Ishikawa (cell line): ENCODE results near the gene NAGLU.

Experiments used
- CEBPB ChIP-seq: IDR thresholded peaks from 2 replicates; pipeline ENCODE4 v1.6.1; 2012
- CREB1 ChIP-seq: IDR thresholded peaks from 2 replicates; pipeline ENCODE4 v1.6.1; 2012; ENCODE audit warnings: low read depth
- EP300 ChIP-seq: IDR thresholded peaks from 2 replicates; pipeline ENCODE4 v1.6.1; 2012; ENCODE audit warnings: borderline replicate concordance
- MAX ChIP-seq: IDR thresholded peaks from 2 replicates; pipeline ENCODE4 v1.6.1; 2012
- TAF1 ChIP-seq: IDR thresholded peaks from 2 replicates; pipeline ENCODE4 v1.6.1; 2012; ENCODE audit warnings: low read depth, mild to moderate bottlenecking
- TF ChIP-seq, protein P1 (sequence below): IDR thresholded peaks from 2 replicates; pipeline ENCODE4 v1.6.1; 2012

DNA sequence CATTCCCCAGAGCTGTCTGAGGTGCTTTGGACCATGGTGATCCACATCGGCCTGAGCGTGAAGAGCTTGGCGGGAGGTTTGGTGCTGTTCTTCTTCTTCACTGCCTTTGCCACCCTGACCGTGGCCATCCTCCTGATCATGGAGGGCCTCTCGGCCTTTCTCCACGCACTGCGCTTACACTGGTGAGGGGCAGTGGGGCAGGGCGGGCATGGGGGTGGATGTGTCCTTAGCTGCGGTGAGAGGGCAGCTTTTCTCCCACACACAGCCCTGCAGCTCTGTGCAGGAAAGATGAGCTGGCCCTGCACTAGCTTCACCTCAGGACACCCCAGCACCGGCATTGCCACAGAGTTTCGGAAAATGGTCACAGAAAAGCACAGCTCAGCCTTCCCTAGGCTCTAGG lies 21.8 kb upstream of the NAGLU start:
- no peak for TF ChIP-seq MAX
- TF ChIP-seq, protein P1, sequence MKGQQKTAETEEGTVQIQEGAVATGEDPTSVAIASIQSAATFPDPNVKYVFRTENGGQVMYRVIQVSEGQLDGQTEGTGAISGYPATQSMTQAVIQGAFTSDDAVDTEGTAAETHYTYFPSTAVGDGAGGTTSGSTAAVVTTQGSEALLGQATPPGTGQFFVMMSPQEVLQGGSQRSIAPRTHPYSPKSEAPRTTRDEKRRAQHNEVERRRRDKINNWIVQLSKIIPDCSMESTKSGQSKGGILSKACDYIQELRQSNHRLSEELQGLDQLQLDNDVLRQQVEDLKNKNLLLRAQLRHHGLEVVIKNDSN, result no peak
- TF ChIP-seq TAF1, result no peak
- no peak for TF ChIP-seq CEBPB
- TF ChIP-seq CREB1, result no peak
- TF ChIP-seq EP300, result no peak
